ENCODE data around the gene CTSC.
A peak's percentile ranks its signal among the peaks of the same experiment; 100 is the strongest.
"Not testable (repeated sequence)": the region's sequence is repeated elsewhere in the genome, so short reads cannot be mapped to it uniquely, and the experiment has no call there.

The CTSC gene

GRCh38 chr11:88348870-88349269 lies 11.3 kb upstream of the CTSC start:
- DNase-seq: no peak

- DNase-seq: no peak
These were observed 8.4 kb upstream of the CTSC start for GRCh38 chr11:88345949-88346348.

- DNase-seq: peak in 1 of 3 donors; percentile 43
These were observed 7.9 kb upstream of the CTSC start for GRCh38 chr11:88345408-88345807.

GRCh38 chr11:88344869-88345268 lies 7.3 kb upstream of the CTSC start:
- DNase-seq: no peak

- DNase-seq: no peak
These were observed 4.2 kb upstream of the CTSC start for GRCh38 chr11:88341522-88342251.

GRCh38 chr11:88340366-88340935 lies 2.9 kb upstream of the CTSC start:
- DNase-seq: no peak

GRCh38 chr11:88337987-88338668 lies 592 bp upstream of the CTSC start:
- DNase-seq: peak; percentile 88 to 92 (median 92)

GRCh38 chr11:88335284-88335683 lies 2.3 kb downstream of the CTSC start:
- no peak for DNase-seq

- DNase-seq: no peak
These were observed 3.7 kb downstream of the CTSC start for GRCh38 chr11:88333862-88334261.

- DNase-seq: peak; percentile 20 to 57 (median 54)
These were observed 4.7 kb downstream of the CTSC start for GRCh38 chr11:88332851-88333250.

GRCh38 chr11:88330826-88331428 lies 6.6 kb downstream of the CTSC start:
- no peak for DNase-seq

GRCh38 chr11:88329563-88330250 lies 7.8 kb downstream of the CTSC start:
- DNase-seq: no peak

GRCh38 chr11:88327462-88328143 lies 9.9 kb downstream of the CTSC start:
- DNase-seq: peak in 2 of 3 donors; percentile 27 to 49

GRCh38 chr11:88327061-88327460 lies 10.5 kb downstream of the CTSC start:
- DNase-seq: peak in 2 of 3 donors; percentile 17 to 26

GRCh38 chr11:88326099-88326498 lies 11.4 kb downstream of the CTSC start:
- DNase-seq: no peak

- DNase-seq: no peak
These were observed 12.8 kb downstream of the CTSC start for GRCh38 chr11:88324562-88325345.

GRCh38 chr11:88322881-88323280 lies 14.7 kb downstream of the CTSC start:
- DNase-seq: not testable (repeated sequence)

- DNase-seq: not testable (repeated sequence)
These were observed 16.1 kb downstream of the CTSC start for GRCh38 chr11:88321412-88321811.

GRCh38 chr11:88320149-88320559 lies 17.4 kb downstream of the CTSC start:
- no peak for DNase-seq

GRCh38 chr11:88318017-88318416 lies 19.5 kb downstream of the CTSC start:
- DNase-seq: no peak

GRCh38 chr11:88317536-88317935 lies 20.0 kb downstream of the CTSC start:
- no peak for DNase-seq
